Glomerular visceral epithelial cell (primary cell): ENCODE measurements around the gene ZNF10.
A peak's percentile ranks its signal among the peaks of the same experiment; 100 is the strongest.

Experiments
- DNase-seq: peaks from one replicate; pipeline ENCODE4 v3.0.0-alpha.2; 2016; ENCODE audit errors: extremely low spot score

The ZNF10 gene

GRCh38 chr12:133130038-133130807, at the start of gene ZNF10, which contains the start of gene ZNF891:
TSS of gene ZNF10 (plus strand) at chr12:133130627. CDS start at chr12:133144493, 13,866 bp downstream.
TSS of gene ZNF891 (minus strand) at chr12:133130274. CDS start at chr12:133121918, 8,356 bp downstream.
- DNase-seq = peak; percentile 86

DNA sequence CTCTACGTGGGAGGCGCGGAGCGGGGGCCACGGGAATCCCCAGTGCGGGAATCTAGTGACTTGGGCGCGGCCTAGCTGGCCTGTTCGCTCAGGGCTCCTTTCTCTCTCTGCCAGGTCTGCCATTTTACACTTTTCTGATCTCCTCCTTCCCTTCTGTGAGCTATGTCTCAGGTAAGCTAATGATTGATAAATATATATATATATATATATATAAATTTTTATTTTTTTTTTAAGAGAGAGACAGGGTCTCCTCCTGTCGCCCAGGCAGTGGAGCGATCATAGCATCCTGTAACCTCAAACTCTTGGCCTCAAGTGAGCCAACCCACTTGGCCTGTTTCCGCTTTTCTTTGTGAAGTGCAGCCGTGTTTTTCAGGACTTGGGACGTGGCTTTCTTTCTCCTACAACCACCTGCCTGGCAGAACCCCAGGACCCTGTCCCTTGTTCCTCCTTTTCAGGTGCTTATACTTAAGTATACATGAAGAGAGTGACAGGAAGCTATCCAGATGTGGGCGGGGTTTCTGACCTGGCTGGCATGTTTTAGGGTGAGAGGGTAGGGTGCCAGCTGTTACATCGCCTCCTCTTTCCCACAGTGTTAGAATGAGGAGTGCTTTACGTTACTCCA, 49.2 kb upstream of the ZNF10 start:
- no peak for DNase-seq

DNA sequence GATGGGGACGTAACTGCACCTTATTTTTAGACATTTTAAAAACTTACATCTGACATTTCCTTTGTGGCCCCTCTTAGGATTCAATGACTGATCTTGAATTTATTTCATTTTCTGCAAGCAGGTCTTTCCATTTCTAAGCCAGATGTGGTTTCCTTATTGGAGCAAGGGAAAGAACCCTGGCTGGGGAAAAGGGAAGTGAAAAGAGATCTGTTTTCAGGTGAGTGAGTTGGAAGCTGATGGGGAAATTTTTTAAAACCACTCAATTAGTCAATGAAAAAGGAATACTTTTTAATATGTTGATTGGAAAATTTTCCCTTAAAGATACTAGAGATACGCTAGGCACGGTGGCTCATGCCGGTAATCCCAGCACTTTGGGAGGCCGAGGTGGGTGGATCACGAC, 47.1 kb upstream of the ZNF10 start:
- DNase-seq = no peak

GRCh38 chr12:133105620-133106019, 24.8 kb upstream of the ZNF10 start:
- DNase-seq = no peak

- DNase-seq = no peak
These were observed 24.2 kb upstream of the ZNF10 start for GRCh38 chr12:133106253-133106652.

DNA sequence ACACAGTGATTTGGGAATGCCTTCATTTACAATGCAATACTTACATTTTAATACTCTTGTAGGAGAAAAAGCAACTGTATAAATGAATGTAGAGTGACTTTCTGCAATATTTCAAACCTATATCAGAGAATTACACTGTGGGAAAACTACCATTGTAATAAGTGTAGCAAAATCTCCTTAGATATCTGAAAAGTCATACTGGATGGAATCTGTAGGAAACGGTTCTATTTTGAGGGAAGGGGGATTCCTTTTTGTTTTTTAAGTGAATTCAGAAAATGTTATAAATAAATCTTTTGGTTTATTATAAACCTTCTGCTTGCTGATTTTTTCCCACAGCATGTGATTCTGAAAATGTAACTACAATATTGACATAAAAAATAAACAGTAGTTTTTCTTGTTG, 23.3 kb upstream of the ZNF10 start:
- DNase-seq = no peak

- no peak for DNase-seq
These were observed 22.3 kb upstream of the ZNF10 start for GRCh38 chr12:133108150-133108549.

- DNase-seq = no peak
These were observed 9.8 kb upstream of the ZNF10 start for GRCh38 chr12:133120385-133121191.

- DNase-seq = no peak
These were observed 5.8 kb upstream of the ZNF10 start for GRCh38 chr12:133124674-133125073.

GRCh38 chr12:133129368-133130037, 924 bp upstream of the ZNF10 start:
- DNase-seq = no peak

- DNase-seq = no peak
These were observed 341 bp downstream of the ZNF10 start for GRCh38 chr12:133130808-133131128.

GRCh38 chr12:133135747-133136146, 5.3 kb downstream of the ZNF10 start:
- no peak for DNase-seq

DNA sequence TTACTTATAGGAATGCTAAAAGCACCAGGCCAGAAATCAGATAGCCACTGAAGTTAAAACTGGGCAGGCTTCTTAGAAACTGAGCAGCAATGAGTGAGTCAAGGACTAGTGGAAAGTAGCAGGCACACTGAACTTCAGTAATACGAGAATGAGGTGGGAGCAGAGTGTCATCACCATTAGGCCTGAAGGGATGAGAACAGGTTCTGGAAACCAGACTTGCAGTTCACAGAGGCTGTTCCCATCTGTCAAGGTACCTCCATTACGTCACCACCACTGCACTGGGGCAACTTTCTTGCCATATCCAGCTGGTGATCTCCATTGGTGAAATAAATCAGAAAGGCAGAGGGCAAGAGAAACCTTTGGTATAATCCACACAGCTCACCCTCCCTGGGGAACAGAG, 15.6 kb downstream of the ZNF10 start:
- DNase-seq = no peak

DNA sequence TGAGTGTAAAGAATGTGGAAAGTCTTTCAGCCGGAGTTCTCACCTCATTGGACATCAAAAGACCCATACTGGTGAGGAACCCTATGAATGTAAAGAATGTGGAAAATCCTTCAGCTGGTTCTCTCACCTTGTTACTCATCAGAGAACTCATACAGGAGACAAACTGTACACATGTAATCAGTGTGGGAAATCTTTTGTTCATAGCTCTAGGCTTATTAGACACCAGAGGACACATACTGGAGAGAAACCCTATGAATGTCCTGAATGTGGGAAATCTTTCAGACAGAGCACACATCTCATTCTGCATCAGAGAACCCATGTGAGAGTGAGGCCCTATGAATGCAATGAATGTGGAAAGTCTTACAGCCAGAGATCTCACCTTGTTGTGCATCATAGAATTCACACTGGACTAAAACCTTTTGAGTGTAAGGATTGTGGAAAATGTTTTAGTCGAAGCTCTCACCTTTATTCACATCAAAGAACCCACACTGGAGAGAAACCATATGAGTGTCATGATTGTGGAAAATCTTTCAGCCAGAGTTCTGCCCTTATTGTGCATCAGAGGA, 25.8 kb downstream of the ZNF10 start:
- no peak for DNase-seq

GRCh38 chr12:133165776-133166175, 35.3 kb downstream of the ZNF10 start:
- DNase-seq = no peak

DNA sequence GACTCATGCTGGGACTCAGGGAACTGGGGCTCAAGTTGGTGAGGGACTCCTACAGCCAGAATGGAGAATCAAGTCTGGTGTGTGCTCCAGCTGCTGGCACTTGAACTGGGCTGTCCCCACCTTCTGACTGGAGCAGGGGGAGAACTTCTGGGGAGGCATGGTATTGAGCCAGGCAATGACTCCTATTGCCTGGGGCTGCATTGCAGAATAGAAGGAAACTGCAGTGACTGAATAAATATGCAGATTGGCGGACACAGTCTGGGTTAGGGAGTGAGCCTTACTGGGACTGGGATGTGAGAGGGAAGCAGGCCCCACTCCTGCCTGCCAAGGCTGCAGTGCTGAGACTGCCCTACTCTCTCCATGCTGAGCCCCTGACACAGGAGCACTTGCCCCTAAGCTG, 42.1 kb downstream of the ZNF10 start:
- no peak for DNase-seq

DNA sequence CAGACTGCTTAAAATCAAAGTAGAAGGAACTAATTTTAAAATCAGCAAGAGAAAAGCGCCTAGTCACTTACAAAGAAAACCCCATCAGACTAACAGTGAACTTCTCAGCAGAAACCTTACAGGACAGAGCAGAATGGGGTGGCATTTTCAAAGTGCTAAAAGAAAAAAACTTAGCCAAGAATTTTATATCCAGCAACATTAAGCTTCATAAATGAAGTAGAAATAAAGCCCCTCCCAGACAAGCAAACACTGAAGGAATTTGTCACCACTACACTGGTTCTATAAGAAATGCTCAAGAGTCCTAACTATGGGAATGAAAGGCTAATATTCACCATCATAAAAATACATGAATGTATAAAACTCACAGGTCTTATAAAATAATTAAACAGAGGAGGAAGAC, 44.5 kb downstream of the ZNF10 start:
- DNase-seq = no peak

DNA sequence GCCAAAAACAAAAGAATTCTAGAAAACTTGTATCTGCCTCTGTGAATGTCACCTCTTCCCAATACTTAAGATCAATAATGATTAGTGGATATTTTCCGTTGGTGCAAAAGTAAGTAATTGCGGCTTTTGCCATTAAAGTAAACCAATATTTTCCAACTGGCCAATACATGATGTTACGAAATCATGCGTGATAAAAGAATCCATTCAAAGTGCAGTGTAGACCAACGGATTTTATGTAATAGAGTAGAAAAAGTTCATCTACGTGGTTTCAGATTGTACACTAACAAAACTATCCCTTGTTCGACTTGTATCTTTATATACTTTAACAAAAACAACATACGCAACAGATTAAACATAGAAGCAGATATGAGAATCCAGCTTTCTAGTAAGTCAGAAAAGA, 50.2 kb downstream of the ZNF10 start:
- no peak for DNase-seq

- DNase-seq = peak; percentile 83
These were observed 51.0 kb downstream of the ZNF10 start, which contains the start of gene ZNF268 for GRCh38 chr12:133181238-133181959. TSS of gene ZNF268 (plus strand) at chr12:133181495. CDS start at chr12:133181998, 503 bp downstream.

DNA sequence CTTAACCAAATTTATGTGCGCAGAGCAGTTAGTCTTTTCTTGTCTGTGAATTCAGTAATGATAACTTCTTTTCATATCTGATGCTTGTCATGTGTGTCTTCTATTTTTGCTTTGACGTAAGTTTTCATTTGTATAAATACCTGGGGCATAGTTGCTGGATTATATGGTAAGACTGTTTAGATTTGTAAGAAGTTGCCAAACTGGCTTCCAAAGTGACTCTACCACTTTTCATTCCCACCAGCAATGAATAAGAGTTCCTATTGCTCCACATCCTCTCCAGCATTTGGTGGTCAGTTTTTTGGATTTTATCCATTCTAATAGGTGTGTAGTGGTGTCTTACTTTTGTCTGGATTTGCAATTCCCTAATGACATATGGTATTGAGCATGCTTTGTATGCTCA, 59.7 kb downstream of the ZNF10 start:
- no peak for DNase-seq

DNA sequence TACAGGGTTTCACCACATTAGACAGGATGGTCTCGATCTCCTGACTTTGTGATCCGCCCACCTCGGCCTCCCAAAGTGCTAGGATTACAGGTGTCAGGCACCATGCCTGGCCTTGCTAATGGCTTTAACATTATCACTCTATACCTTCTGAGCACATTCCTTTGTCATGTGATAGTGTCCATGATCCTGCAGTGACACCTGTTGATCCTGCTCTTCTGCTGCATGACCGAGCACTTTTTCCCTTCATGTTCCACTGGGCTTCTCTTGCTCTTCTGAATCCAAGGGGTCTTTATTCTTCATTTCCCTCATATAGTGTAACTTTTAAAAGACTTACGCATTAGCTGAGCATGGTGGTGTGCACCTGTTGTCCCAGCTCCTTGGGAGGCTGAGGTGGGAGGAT, 62.4 kb downstream of the ZNF10 start:
- no peak for DNase-seq
